Forelimb muscle (tissue), 1 donor: ENCODE data around the gene RPL31. TPM values are rescaled to one million over a fixed set of nuclear protein-coding genes. Genes with fewer than 3 reads are reported as not detected.

Experiments used
- DNase-seq: peaks from one replicate; pipeline ENCODE4 v3.0.0-alpha.2; 2013; ENCODE audit warnings: low read depth
- polyA plus RNA-seq: library from polyadenylated mRNA; unstranded; fragments of 120-200 nt; gene quantifications from one replicate; pipeline ENCODE4 v1.2.1, GENCODE V29; 2013; ENCODE audit not compliant: insufficient read length

Gene RPL31
- polyA plus RNA-seq, 1 donor = 3,948 TPM

DNA sequence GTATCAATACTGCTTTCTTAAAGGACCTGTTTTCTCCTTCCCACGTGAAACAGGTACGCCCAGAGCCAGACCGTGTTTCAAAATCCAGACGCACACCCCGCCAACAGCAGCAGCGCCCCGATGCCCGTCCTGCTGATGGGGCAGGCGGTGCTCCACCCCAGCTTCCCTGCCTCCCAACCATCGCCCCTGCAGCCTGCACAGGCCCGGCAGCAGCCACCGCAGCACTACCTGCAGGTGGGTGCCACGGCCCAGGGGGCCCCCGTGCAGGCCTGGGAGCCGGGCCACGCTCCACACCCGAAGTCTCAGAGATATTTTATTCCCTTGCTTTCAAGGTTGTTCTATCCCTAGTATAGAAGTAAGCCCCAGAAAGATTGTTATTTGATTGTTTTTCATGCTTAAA lies 8.8 kb upstream of the RPL31 start:
- no peak for DNase-seq

DNA sequence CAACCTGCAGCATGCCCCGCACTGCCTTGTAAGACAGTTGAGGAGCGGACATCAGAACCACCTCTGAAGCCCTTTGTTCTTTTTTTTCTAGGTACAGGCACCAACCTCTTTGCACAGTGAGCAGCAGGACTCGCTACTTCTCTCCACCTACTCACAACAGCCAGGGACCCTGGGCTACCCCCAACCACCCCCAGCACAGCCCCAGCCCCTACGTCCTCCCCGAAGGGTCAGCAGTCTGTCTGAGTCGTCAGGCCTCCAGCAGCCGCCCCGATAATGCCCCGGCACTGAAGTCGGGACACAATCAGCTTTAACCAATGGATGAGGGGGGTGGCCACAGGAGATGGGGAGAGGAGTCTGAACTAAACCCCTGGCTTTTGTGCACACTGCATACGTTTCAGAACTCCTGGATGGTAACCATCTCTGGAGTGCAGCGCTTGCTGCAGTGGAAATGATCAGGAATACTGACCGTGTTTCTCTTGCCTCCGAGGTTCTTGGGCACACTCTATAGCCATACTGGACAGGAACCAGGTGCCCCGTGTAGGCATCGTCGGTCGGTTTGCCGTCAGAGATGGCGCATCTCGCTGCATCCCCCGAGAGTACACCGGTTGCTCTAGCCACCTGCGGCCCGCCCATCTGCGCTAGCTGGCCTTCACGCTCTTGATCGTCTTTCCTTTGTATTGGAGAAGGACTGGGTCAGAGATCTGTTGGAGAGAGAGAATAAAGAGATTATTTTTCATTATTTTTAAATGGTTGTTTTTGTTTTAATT lies 6.6 kb upstream of the RPL31 start:
- DNase-seq = no peak

DNA sequence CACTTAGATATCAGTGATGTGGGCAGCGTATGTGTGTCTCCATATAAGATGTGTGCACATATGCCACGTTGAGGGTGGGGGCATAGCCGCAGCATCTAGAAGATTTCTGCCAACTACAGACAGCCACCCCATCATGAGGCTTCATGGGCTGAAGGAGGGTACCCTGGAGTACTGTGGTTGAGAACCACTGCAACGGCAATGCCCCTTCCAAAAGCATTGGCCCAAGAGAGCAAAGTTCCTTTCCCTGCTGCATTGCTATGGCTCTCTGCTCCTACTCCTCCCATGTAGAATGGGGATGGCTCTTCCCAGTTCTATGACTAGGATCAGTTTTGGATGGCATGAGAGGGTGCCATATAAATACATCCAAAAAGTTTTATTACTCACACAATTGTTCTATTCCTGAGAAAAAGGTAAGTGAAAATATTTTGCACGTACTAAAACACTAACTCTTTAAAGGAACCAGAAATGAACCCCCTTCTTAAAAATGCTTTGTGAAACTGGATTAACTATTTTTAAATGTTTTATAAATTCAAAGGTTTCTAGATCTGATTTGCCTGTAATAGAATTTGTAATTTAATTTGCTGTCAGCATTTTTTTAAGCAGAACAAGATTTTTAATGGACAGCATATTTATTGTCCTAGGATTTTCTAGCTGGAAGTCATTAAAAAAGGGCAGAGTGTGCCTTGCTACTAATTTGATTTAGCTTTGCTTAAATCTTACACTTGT lies 4.4 kb upstream of the RPL31 start:
- DNase-seq = no peak

DNA sequence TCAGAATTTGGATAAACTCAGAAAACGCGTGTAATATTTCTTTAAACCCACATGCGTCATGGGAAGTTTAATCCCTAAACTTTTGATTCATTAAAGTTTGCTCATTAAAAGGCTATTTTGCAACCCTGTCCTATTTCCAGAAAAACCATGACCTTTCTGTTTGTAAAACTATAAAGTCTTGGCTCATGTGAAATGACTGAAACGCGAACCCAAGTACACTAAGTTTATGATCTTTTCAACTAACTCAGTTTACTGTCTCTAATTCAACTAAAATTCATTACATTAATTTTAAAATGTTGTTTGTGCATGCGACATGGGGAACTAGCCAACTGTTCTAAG lies 3.9 kb upstream of the RPL31 start:
- no peak for DNase-seq

DNA sequence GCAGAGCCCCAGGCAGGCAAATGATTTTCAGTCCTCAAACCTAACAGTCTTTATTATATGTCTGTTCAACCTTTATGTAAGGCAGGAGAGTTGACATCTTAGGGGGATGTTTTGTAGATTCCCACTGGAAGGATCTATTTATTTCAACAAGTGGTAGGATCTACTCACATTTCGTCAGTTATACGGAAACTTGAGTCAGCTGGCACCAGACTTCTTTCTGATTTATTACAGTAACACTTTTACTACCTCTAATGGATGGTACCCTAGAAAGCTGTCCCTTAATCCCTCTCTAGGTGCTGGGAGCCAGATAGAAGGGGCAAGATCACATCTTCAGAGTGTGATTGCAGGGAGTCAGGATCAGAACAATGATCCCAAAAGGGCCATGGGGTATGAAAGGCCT lies 2.1 kb upstream of the RPL31 start:
- no peak for DNase-seq

DNA sequence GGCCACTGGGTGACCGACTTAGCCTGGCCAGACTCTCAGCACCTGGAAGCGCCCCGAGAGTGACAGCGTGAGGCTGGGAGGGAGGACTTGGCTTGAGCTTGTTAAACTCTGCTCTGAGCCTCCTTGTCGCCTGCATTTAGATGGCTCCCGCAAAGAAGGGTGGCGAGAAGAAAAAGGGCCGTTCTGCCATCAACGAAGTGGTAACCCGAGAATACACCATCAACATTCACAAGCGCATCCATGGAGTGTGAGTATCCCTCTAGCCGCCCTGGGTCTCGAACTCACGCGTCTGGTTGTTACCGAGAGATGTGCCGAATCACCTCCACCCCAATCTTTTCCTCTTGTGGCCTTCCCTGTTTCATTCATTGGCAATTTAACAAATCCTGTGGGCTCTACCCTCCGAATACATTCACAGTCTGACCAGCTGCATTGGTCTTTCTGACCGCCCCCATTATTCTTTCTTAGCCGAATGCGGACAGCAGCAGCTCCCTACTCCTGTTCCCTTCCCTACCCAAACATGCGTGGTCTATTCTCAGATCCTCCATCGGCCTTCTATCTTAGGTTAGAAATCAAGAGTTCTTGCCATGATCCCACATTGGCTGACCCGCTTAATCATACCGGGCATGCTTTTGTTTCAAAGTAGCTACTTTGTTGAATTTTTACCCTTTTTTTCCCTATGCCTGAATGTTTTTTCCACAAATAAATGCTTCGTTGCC lies 631 bp downstream of the RPL31 start:
- no peak for DNase-seq

DNA sequence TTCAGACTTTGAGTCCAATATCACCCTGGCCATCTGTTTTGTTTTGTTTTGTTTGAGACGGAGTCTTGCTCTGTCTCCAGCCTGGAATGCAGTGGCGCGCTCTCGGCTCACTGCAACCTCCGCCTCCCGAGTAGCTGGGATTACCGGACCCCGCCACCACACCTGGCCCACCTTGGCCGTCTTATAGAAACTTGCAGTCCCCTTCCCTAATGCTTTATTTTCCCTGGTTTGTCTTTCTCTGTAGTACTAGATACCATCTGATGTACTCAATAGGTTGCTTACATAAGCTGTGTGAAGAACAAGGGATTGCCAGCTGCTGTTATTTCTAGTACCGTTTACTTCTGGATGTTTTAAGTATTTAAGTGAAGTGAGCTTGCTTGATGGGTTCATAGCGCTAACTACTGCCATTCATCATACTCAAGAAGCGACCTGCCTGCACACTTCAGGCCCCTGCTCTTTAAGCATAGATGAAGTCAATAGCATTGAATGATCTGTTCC lies 1.2 kb downstream of the RPL31 start:
- no peak for DNase-seq

DNA sequence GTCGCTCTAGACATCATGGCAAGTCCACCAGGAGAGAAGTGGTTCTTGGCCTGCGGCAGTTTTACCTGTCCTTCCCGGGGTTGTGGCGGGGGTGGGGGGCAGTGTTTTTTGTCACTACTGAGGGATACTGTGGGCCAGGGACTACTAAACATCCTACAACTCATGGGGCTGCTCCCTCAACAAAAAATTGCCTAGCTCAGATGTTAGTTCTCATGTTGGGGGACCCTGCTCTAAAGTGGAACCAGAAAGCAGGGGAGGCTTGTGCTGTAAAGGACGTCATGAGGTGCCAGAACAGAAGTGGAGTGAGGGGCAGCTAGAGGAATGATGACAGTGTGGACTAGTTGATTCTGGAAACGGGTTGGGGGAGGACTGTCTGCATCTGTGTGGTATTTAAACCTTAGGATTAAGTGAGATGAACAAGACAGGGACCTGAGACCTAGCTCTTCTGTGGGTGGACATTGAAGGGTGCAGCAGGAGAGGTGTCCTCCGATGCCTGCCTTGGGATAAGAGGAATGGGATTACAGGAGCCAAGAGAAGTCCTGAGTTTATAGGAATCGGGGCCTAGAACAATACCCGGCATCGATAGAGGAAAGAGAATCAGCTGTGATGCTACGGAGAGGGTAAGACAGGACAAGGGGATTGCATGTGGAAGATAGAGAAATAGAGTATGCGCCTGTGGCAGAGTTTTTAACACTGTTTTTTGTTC lies 2.7 kb downstream of the RPL31 start:
- no peak for DNase-seq

DNA sequence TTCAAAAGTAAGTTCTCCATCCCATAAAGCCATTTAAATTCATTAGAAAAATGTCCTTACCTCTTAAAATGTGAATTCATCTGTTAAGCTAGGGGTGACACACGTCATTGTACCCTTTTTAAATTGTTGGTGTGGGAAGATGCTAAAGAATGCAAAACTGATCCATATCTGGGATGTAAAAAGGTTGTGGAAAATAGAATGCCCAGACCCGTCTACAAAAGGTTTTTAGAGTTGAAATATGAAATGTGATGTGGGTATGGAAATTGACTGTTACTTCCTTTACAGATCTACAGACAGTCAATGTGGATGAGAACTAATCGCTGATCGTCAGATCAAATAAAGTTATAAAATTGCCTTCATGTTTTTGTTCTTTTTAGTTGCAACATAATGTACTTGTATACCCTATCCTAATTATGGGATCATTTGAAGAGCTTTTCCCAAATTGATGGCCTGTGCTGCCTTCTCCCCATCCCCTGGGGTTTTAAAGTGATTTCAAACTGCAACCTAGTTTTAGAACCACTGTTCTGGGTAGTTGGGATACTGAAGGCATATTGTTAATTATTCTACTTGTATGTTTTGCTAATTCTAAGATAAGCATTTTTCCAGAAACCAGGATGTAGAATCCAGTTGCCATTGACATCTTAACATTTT lies 4.1 kb downstream of the RPL31 start:
- no peak for DNase-seq

DNA sequence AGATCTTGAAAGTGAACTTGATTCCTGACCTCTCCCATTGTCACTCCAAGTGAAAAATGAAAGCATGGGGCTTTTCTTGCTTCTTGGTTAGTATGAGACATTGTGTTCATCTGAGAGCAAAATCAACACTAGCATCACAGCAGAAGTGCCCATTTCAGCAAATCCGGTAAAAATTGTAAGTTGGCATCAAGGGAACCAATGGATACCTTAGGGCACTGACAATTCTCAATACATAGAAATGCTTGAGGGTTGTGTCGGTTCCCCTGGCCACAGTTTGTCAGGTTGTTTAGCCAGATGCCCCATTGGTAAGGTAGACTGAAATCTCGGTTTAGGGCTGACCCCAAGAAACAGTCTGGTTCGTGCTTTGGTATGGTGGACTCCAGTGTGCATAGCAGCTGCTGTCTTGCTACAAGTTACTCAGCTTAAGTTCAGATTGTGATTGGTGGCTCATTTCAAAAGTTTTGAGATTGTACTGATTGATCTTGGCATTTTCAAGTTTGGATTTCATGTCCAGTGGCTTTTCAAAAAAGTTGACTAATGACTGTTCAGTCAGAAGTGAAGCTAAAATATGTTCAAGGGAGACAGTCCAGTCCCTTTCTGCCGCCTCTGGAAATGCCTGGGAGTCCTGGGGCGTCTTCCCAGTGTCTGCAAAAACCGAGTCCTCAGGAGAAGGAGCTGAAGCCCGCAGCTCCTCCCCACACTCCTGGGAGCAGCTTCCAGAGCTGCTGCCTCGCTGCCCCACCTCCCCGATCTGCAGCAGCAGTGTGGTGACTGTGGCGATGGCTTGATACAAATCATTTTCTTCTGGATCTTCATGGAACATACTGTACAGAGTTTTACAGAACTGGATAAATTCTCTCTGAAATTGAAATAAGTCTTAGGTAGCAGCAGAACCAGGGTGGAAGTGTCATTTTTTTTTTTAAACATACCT lies 5.6 kb downstream of the RPL31 start:
- no peak for DNase-seq

DNA sequence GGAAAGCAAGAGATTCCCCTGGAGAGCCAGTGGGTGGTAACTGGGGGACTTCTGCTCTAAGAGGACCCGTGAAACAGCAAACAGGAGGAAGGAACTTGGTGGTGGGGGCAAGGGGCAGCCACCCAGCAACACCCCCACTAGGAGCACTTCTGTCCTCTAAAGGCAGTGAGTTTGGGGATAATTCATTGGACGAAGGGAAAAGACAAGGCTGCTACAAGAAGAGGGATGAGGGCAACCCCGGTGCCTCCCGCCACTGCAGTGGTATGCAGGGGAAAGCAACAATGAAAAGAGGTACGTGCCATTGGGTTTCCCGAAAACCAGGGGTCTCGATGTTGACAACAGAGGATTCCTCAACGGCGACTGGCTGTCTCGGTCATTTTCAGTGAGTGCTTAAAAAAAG lies 9.1 kb downstream of the RPL31 start:
- no peak for DNase-seq

DNA sequence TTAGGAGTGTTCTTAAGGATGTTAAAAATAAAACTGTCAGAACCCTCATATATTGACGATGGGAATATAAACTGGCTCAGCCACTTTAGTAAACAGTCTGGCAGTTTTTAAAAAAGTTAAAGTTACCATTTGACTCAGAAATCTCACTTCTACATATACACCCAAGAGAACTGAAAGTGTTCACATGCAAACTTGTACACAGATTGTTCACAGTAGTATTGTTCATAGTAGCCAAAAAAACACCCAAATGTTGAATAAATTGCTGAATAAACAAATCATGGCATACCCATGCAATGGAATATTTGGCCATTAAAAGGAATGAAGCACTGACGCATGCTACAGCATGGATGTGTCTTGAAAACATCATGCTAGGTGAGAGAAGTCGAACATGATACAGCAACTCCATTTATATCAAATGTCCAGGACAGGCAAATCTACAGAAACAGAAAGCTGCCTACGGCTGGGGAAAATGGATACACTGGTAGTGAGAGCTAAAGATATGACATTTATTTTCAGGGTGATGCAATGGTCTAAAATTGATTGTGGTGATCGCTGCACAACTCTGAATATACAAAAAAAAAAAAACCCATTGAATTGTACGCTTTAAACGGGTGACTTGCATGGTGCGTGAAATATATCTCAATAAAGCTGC lies 10.1 kb downstream of the RPL31 start:
- DNase-seq = no peak

DNA sequence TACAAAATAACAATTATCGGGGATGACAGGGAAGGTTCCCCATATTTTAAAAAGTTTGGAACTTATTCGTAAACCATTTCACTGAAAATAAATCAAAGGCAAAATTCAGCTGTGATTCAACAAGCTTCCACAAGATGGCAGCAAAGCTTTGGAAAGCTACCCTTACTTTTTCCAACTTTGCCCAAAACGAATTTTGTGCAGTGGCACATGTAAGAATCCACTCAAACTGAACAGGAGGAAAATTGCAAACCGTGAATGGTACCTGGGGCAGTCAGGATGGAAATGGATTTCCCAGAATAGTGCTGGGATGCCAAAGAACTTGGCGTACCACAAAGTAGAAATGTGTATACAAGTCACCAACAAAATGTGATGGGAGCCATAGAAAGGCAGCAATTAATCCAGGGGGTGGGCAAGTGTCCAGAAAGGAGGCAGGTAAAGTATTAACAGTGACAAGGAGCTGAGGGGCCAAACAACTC lies 10.7 kb downstream of the RPL31 start:
- DNase-seq = no peak

DNA sequence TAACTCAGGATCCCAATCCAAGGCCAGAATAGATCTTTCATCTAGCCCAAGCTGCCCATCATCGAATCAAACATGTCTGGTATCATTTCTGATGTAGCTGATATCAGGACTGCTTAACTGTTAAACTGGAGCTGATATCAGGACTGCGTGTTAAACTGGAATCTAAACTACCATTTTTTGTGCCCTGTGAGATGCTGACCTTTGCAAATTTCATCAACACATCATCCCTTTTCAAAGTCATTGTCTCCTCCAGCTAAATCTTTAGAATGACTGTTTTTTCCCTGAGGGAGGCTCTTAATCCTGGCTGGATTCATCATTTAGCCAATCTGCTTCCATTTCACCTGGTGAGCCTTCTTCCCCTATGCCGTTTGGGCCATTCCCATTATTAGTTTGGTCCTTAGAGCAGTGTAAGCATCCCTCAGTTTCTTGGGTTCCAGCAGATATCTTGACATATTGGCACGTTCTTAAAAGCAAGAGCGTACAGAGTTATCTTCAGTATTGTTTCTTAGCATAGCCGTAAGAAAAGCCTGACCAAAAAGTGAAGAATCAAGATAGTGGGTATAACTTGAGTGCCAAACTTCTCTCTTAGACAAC lies 12.3 kb downstream of the RPL31 start:
- DNase-seq = no peak

DNA sequence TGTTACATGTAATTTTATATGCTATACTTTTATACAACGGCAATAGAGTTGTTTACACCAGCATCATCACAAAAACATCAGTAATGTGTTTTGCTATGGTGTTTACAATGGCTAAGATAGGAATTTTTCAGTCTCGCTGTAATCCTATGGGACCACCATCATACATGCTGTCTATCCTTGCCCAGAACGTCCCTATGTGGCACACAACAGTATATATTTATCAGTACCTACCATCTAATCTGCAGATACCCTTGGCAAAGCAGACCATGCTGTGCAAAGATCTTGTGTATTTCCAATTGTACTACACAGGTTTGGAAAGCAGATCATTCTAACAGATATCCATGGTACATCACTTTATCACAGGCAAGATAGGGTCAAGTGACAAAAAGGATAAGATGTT lies 15.3 kb downstream of the RPL31 start:
- no peak for DNase-seq

DNA sequence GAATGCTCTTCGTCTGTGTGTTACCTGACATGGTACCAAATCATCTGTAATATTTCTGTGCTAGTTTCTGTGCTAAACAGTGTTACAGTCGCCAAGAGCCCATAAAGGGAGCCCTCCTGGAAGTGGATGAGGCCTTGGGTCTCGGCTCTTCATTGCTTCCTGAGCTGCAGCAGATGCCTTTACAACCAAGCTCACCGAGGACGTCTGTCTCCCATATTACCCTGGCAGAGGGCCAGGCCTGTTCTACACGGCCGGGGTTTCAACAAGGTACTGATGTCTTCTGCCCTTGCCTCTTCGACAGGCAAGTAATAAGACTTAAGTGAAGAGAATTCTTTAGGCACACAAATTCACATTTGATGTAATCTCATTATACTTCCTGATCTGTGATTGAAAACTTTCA lies 16.8 kb downstream of the RPL31 start:
- no peak for DNase-seq

DNA sequence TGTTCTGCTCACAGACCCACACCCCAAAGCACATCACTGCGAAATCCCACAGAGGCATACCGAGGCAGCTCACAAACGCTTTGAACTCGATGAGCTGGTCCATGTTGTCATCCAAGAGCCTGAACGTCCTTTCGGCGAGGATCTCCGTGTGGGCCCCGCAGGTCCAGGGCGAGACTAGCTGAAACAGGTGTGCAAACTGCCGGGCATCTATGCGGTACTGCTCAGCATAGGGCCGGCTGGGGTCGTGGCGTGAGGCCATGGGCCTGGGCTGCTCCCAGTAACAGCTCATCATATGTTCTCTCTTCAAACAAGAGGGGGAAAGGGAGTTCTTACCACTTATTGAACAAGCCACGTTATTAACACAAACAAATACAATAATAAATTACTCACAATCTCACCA lies 20.1 kb downstream of the RPL31 start:
- no peak for DNase-seq

DNA sequence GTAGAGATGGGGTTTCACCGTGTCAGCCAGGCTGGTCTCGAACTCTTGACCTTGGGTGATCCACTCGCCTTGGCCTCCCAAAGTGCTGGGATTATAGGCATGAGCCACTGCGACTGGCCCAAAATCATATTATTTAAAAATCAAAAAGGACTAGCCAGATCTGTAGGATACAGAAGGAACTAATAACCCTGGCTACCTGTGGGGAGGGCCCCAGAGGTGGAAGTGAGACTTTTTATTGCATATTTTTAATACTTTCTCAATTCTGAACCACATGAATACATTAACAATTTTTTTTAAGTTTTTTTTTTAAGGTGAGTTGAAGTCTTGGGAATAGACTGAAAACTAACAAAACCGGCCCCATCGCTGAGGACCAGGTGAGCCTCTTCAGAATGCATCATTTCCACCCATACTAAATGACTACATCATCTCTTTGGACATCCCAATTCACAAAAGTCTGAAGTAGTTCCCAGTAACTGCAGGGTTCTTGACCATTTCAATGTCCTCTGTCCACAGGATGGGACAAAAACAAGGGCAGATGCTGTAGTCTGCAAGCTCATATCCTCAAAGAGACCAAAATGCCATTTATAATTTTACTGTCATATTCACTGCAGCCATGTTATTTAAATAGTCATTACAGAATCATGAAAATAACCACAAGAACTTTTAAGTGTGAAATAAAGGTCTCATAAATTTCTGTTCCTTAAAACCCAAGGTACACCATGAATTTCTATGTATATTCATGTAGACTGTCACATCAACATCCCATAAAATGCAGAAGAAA lies 21.4 kb downstream of the RPL31 start:
- no peak for DNase-seq

DNA sequence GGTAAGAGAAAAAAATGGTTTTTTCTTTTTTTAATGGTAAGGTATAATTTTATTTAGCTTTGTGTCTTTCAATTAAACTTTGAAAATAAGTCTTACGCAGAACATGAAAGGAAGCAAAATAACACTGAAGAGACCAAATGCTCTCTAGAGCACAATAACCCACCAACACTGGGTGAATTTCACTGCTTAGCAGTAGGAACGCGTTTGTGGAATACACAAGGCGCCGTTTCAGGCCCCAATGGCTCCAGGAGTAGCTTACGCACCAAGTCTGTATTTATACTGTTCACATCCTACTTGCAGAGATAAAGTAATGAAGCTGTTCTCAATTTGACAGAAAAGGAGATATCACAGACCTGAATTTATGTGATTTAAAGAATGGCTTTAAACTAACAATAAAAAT lies 23.5 kb downstream of the RPL31 start:
- DNase-seq = no peak
